GM12892 (cell line): ENCODE data around the gene CDON.

Source experiments
- DNase-seq: peaks from one replicate; pipeline ENCODE4 v3.0.0; 2011; ENCODE audit not compliant: insufficient read length
- FAIRE-seq: peaks from 2 replicates; lab custom pipeline; 2011; peaks lifted over from hg19 to GRCh38; lab: Jason Lieb, UNC
- POLR2A ChIP-seq: IDR thresholded peaks from 2 replicates; pipeline ENCODE4 v1.6.1; 2011; ENCODE audit warnings: low read depth, low read length, control low read depth
- POLR2AphosphoS5 ChIP-seq: IDR thresholded peaks from 2 replicates; pipeline ENCODE4 v1.6.1; 2011; ENCODE audit warnings: low read depth, low read length, control low read depth
- TAF1 ChIP-seq: IDR thresholded peaks from 2 replicates; pipeline ENCODE4 v1.6.1; 2011; ENCODE audit warnings: low read depth, mild to moderate bottlenecking, control low read depth, low read length, borderline replicate concordance

CDON gene

DNA sequence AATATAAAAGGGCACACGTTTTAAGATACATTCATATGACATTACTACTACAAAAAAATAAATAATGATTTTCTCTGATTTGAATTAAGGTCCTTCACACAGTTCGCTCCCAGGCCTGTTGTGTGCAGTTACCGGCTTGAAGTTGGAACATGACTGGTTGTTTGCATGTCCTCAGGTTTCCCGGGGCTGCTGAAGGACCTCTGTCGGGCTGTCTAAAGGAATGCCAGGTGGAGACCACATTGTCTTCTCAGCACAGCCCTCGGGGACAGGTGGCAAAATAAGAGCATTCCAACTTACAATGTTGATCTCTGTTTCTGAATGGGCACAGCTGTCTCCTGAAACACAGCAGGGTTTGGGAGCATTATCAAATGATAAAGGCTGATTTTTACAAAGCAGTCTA lies 101.9 kb downstream of the CDON start:
- DNase-seq, result no peak
- TF ChIP-seq TAF1 (no peak), POLR2AphosphoS5 (no peak), POLR2A (no peak)
- FAIRE-seq, result no peak

DNA sequence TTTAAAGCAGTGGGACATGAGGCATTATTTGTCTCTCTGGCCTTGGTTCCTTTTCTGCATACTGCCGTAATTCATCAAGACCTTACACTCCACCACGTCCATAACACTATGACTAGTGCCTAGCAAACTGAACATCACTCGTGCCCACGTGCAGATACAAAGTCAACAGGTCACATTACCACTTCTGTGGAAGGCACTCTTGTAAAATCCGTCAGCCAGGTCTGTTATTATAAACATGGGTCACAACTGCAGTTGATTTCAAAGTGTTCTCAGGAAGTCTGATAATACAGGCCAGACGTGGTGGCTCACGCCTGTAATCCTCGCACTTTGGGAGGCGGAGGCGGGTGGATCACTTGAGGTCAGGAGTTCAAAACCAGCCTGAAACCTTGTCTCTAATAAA lies 102.7 kb downstream of the CDON start:
- TF ChIP-seq POLR2A (no peak), TAF1 (no peak), POLR2AphosphoS5 (no peak)
- FAIRE-seq (no peak), DNase-seq (no peak)

- TF ChIP-seq POLR2AphosphoS5 (no peak), TAF1 (no peak), POLR2A (no peak)
- FAIRE-seq (no peak), DNase-seq (no peak)
Measured at GRCh38 chr11:125959511-125959910, 103.2 kb downstream of the CDON start.

DNA sequence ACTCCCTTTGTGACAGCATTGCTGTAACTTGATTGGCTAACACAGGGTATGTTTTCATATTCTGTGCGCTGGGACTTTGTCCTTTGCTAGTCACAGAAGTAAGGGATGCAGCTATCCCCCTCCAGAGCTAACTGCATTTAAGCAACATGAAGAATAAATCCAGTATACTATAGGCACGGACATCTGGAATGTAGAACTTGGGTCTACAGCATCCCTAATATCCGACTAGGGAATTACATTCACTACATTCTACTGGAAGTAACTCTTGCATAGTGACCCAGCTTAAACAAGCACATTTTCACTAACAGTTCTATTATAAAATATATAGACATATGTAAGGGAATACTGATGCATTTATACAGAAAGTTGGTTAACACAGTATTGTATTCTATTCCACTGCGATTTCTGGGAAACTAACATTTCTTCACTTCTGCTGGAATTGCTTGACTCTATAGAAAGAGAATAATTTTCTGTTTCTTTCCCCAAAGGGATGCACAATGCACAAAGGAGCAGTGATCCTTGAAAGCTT lies 103.7 kb downstream of the CDON start:
- DNase-seq, result no peak
- TF ChIP-seq POLR2A (no peak), TAF1 (no peak), POLR2AphosphoS5 (no peak)
- no peak for FAIRE-seq

DNA sequence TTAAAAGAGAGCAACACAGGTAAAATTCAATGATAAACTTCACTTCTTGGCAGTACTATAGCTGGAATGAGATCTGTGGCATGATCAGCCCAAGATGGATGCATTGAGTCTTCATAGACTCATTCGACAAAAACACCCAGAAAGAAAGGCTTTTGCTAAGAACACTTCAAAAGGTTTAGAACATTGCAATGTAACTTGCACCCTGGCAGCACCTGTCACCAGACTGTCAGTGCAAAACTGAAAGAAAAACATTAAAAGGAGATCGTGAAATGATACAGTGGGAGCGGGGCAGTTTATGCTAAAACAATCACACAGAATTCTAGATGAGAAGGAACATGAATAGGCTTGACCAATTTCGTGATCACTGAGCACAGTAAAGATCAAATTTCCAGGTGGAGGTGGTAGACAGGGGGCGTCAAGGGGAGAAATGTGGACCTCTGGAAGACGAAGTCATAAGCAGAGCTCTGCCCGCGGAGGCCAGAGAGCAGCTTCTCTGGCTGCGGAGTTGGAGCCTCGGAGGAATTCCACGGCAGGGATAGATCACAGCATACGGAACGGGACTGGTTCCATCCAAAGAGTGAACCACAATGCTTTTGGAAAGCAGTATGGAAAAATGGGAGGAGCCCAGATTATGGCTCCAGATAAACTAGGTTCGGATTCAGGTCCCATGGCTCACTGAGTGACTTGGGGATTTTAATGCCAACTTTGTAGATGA lies 104.9 kb downstream of the CDON start:
- FAIRE-seq (no peak), DNase-seq (no peak)
- no peak for TF ChIP-seq POLR2AphosphoS5
- no peak for TF ChIP-seq TAF1
- no peak for TF ChIP-seq POLR2A

GRCh38 chr11:125956391-125957134 lies 106.1 kb downstream of the CDON start:
- DNase-seq (no peak), FAIRE-seq (no peak)
- TF ChIP-seq TAF1 (no peak), POLR2AphosphoS5 (no peak), POLR2A (no peak)

DNA sequence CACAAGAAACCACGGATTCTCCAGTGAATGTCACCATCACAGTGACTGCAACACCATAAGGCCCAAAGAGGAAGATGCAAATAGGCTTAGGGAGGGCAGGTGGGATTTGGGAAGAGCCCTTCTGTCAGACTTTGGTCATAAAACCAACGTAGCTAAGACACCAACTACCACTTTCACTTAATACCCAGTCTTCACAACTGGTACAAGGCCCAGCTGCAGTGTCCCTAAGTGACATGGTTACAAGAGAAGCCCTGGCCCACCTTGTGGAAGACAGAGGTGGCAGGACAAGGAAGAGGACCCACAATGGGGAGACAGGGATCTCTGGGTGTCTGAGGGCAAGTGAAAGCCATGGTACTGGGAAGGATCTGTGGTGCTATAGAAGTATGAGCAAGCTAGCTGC lies 106.8 kb downstream of the CDON start:
- TF ChIP-seq POLR2AphosphoS5 (no peak), POLR2A (no peak), TAF1 (no peak)
- DNase-seq (no peak), FAIRE-seq (no peak)

DNA sequence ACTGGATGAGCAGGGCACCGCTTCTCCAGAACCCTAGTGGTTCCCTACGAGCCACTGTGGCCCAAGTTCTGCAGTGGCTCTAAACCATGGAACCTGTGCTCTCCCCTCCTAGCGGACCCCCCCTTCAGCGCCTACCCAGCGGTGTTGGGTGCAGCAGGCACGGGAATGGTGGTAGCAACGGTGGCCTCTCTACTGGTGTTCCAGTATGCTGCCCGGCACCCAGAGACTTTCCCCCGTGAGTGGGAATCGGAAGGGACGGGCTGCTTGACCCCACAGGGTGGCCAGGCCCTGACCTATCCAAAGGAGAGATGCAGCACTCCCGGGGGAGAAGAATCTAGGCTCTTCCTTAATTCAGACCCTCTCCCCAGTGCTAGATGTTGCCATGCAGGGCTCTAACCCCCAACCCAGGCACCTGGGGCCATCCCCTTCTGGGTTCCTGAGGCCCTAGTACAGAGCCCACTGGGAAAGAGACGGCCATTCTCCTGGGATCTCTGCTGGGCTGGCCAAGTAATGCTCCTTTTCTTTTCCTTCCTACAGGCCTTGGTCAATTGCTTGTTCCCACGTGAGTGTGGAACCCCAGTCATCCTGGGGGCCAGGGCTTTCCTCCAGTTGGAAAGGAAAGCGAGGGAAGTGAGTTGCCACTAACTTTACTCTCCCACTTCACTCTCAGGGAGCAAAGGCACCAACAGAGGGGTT lies 107.6 kb downstream of the CDON start:
- DNase-seq (no peak), FAIRE-seq (no peak)
- no peak for TF ChIP-seq POLR2A
- no peak for TF ChIP-seq POLR2AphosphoS5
- no peak for TF ChIP-seq TAF1

- FAIRE-seq (no peak), DNase-seq (no peak)
- TF ChIP-seq POLR2A (no peak), TAF1 (no peak), POLR2AphosphoS5 (no peak)
Measured at GRCh38 chr11:125954123-125954944, 108.3 kb downstream of the CDON start.

DNA sequence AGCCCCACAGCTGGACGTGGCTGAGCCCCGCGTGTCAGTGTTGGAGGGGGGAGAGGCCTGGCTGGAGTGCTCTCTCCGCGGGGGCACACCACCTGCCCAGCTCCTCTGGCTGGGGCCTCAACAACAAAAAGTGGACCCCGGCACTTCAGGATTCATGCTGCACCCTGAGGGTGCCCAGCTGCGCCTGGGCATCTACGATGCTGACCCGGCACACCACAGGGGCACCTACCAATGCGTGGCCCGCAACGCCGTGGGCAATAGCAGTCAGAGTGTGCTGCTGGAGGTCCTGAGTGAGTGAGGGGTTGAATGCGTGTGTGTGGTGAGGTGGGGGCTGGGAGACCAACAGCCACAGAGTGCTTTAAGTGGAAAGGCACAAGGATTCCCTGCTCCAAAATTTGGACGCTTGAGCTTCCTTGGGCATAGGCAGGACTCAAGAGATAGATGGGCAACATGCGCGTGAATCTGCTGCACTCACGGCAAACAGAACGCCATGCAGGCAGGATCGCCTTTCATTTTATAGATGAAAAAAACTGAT lies 109.2 kb downstream of the CDON start:
- TF ChIP-seq POLR2AphosphoS5 (no peak), TAF1 (no peak), POLR2A (no peak)
- DNase-seq, result no peak
- FAIRE-seq, result no peak

DNA sequence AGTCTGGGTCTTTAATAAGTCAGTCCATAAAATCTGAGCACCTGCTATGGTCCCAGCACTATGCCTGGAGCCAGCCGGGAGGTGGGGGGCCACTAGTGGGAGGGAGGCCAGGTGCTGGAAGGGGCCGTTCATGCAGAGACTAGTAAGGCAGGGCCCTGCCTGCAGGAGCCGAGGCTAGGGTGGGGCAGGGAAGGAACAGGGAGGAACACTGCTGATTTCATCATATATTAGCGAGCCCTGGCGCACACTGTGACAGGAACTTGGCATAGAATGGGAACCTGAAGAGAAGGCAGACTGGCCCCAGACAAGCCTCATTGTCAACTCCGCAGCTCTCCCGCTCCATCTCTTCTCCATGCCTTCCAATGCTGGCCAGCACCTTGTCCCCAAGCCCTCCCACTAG lies 109.7 kb downstream of the CDON start:
- TF ChIP-seq POLR2A (no peak), TAF1 (no peak)
- no peak for DNase-seq

More for the DNA sequence above, 109.7 kb downstream of the CDON start:
- no peak for FAIRE-seq
